ENCODE data around the gene KRT80. TPM values are rescaled to one million over a fixed set of nuclear protein-coding genes. Genes with fewer than 3 reads are reported as not detected.

Gene KRT80
- total and polyA plus RNA-seq, 2 donors (not counting 3 experiments of a cell fraction or from before 2014, with no cell fraction given): 13.6 to 23.7 TPM

DNA sequence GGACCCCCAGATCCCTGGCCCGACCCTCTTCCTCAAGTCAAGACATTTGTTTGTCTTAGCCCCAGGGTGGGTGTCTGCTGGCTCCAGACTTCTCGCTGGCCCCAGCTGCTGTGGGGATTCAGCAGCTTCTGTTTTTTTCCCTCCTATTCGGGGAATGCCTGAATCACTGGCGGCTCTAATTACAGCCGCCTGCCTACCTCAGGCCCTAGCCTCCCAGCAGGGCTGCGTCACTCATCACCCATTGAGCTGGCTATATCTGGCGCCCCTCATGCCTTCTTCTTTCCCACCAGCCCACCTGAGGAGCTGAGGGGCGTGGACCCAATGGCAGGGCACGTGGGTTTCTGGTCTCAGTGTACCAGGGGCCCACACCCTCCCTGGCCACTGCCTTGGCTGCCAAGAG, 10.1 kb downstream of the KRT80 start:
- Histone ChIP-seq H3K9ac (replicated peaks; ENCODE audit: extremely low read depth, insufficient read depth, low read length) (no peak overlapping the region), H3K27me3 (ENCODE audit: control insufficient read depth in 2 of 2, insufficient read depth in 2 of 2, low read length in 2 of 2) (no peaks in the 10 kb centered on the region), H3K4me2 (ENCODE audit: insufficient read depth, low read length) (no peak overlapping the region), H2AFZ (ENCODE audit: low read depth, low read length) (no peak overlapping the region), H4K20me1 (replicated peaks; ENCODE audit: control insufficient read depth, extremely low read depth, insufficient read depth, low read length) (no peaks in the 10 kb centered on the region), H3K4me1 (ENCODE audit: control insufficient read depth, extremely low read depth, insufficient read depth, low read length) (peaks cover 37% of the 10 kb centered on the region), H3K9me3 (replicated peaks; ENCODE audit: control insufficient read depth, insufficient read depth, low read length) (no peaks in the 10 kb centered on the region), H3K9me1 (replicated peaks; ENCODE audit: control insufficient read depth, extremely low read depth, insufficient read depth, low read length) (no peaks in the 10 kb centered on the region), H3K27ac (ENCODE audit: insufficient read depth, low read depth, low read length) (no peak overlapping the region), H3K36me3 (ENCODE audit: control insufficient read depth in 2 of 2, extremely low read depth in 1 of 2, insufficient read depth in 2 of 2, low read length in 2 of 2) (no peaks in the 10 kb centered on the region), H3K79me2 (ENCODE audit: control insufficient read depth, insufficient read depth, low read length) (no peaks in the 10 kb centered on the region), H3K4me3 (replicated peaks in 1 of 3; ENCODE audit: insufficient read depth in 1 of 3, low read depth in 1 of 3, low read length in 3 of 3) (no peak overlapping the region)
- ChIA-PET POLR2A (no interaction called here), CTCF (interaction anchor here (1.8 to 2.5 kb wide), 2 partner anchors 10 to 32 kb away, joined by 6 to 8 read pairs; partner anchors contain the start of gene KRT80)
- TF ChIP-seq GATA2 (IDR thresholded peaks at IDR 0.05; ENCODE audit: insufficient read depth, insufficient read length, low read depth, low read length): no peak
- DNase-seq (ENCODE audit: low read depth, low spot score) (no peak), FAIRE-seq (no peak)
- intact Hi-C loops (cut with micrococcal nuclease) (no loop called here), dilution Hi-C loops (cut with MboI; ENCODE audit: extremely low pct_ligation_motif_present, low sequenced_read_pairs) (no loop called here)
- no TSS peak for BruUV-seq (replicated peaks)

DNA sequence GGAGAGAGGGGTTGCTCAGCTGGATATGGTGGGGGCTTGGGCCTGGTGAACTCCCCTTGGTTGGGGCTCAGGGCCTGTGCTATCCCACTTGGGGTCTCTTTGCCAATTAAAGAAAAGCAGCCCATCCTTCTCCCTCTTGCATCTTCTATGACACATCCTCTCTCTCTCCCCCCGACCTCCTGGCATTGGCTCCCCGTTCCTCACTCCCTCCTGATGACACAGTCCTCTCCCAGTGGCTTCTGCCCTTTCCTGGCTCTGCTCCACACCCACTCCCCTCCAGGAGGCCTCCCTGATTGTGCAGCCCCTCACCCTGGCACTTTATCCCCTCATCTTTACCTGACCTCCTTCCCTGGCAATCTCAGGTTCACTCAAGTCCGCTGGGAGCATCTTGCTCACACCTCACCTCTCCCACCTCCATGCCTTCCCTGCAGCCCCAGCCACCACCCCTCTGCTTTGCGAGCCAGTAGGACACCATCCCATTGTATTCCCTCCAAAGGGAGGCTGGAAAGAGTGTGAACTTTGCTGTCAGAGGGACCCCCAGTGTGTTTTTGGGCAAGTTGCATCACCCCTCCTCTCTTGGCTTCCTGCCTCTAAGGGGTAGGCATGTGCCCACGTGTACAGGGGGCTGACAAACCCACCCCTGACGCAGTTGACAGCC, 10.7 kb downstream of the KRT80 start:
- ChIA-PET POLR2A (no interaction called here), CTCF (interaction anchor here (1.0 to 1.8 kb wide), 3 partner anchors 9 to 33 kb away, joined by 3 to 6 read pairs (median 3); no protein-coding TSS in a partner anchor)
- TF ChIP-seq, protein P1, sequence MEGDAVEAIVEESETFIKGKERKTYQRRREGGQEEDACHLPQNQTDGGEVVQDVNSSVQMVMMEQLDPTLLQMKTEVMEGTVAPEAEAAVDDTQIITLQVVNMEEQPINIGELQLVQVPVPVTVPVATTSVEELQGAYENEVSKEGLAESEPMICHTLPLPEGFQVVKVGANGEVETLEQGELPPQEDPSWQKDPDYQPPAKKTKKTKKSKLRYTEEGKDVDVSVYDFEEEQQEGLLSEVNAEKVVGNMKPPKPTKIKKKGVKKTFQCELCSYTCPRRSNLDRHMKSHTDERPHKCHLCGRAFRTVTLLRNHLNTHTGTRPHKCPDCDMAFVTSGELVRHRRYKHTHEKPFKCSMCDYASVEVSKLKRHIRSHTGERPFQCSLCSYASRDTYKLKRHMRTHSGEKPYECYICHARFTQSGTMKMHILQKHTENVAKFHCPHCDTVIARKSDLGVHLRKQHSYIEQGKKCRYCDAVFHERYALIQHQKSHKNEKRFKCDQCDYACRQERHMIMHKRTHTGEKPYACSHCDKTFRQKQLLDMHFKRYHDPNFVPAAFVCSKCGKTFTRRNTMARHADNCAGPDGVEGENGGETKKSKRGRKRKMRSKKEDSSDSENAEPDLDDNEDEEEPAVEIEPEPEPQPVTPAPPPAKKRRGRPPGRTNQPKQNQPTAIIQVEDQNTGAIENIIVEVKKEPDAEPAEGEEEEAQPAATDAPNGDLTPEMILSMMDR (IDR thresholded peaks at IDR 0.05; ENCODE audit: extremely low read depth in 1 of 2, insufficient read depth in 1 of 2, low read depth in 1 of 2, low read length in 2 of 2): no peak
- TF ChIP-seq GATA2 (IDR thresholded peaks at IDR 0.05; ENCODE audit: insufficient read depth, insufficient read length, low read depth, low read length) (no peak), POLR2AphosphoS5 (IDR thresholded peaks at IDR 0.05; ENCODE audit: insufficient read depth, low read depth, low read length) (no peak), EZH2 (IDR thresholded peaks at IDR 0.05; ENCODE audit: borderline replicate concordance, low read depth, low read length, severe bottlenecking) (no peak), JUN (IDR thresholded peaks at IDR 0.05; ENCODE audit: borderline replicate concordance, insufficient read depth, insufficient read length, low read depth) (no peak), POLR2A (IDR thresholded peaks at IDR 0.05; ENCODE audit: low read depth, low read length) (no peak), MYC (IDR thresholded peaks at IDR 0.05; ENCODE audit: low read depth, low read length) (no peak)
- Histone ChIP-seq H4K20me1 (replicated peaks; ENCODE audit: control insufficient read depth, extremely low read depth, insufficient read depth, low read length) (no peaks in the 10 kb centered on the region), H3K9me3 (replicated peaks; ENCODE audit: control insufficient read depth, insufficient read depth, low read length) (no peaks in the 10 kb centered on the region), H3K4me1 (ENCODE audit: control insufficient read depth, extremely low read depth, insufficient read depth, low read length) (peaks cover 33% of the 10 kb centered on the region), H2AFZ (ENCODE audit: low read depth, low read length) (no peak overlapping the region), H3K9ac (replicated peaks; ENCODE audit: extremely low read depth, insufficient read depth, low read length) (no peak overlapping the region), H3K27ac (ENCODE audit: insufficient read depth, low read depth, low read length) (no peak overlapping the region), H3K36me3 (ENCODE audit: control insufficient read depth in 2 of 2, extremely low read depth in 1 of 2, insufficient read depth in 2 of 2, low read length in 2 of 2) (no peaks in the 10 kb centered on the region), H3K27me3 (ENCODE audit: control insufficient read depth in 2 of 2, insufficient read depth in 2 of 2, low read length in 2 of 2) (no peaks in the 10 kb centered on the region), H3K4me3 (replicated peaks in 1 of 3; ENCODE audit: insufficient read depth in 1 of 3, low read depth in 1 of 3, low read length in 3 of 3) (no peak overlapping the region), H3K79me2 (ENCODE audit: control insufficient read depth, insufficient read depth, low read length) (no peaks in the 10 kb centered on the region), H3K9me1 (replicated peaks; ENCODE audit: control insufficient read depth, extremely low read depth, insufficient read depth, low read length) (no peaks in the 10 kb centered on the region), H3K4me2 (ENCODE audit: insufficient read depth, low read length) (no peak overlapping the region)
- no TSS peak for BruUV-seq (replicated peaks)
- DNase-seq (ENCODE audit: low read depth, low spot score) (no peak), FAIRE-seq (no peak)
- intact Hi-C loops (cut with micrococcal nuclease) (no loop called here), dilution Hi-C loops (cut with MboI; ENCODE audit: extremely low pct_ligation_motif_present, low sequenced_read_pairs) (no loop called here)

Data from endothelial cell of umbilical vein (primary cell).